BLaER1 (cell line): Measurements from ENCODE around the gene EGFL7.

Experiments used
- H3K27ac ChIP-seq: shearing (Covaris generic); formaldehyde crosslinking; 2 replicates; pipeline ENCODE4 v1.8.1; 2022
- H3K27me3 ChIP-seq: shearing (Covaris generic); formaldehyde crosslinking; 2 replicates; pipeline ENCODE4 v1.8.1; 2022
- H3K36me3 ChIP-seq: shearing (Covaris generic); formaldehyde crosslinking; 2 replicates; pipeline ENCODE4 v1.8.1; 2022
- H3K4me1 ChIP-seq: shearing (Covaris generic); formaldehyde crosslinking; 2 replicates; pipeline ENCODE4 v1.8.1; 2022
- H3K4me2 ChIP-seq: shearing (Covaris generic); formaldehyde crosslinking; 2 replicates; pipeline ENCODE4 v1.8.1; 2022
- H3K4me3 ChIP-seq: shearing (Covaris generic); formaldehyde crosslinking; 2 replicates; pipeline ENCODE4 v1.8.1; 2022
- H3K9ac ChIP-seq: shearing (Covaris generic); formaldehyde crosslinking; 2 replicates; pipeline ENCODE4 v1.8.1; 2022
- H3K9me3 ChIP-seq: shearing (Covaris generic); formaldehyde crosslinking; 2 replicates; pipeline ENCODE4 v1.8.1; 2022
- H4K20me1 ChIP-seq: shearing (Covaris generic); formaldehyde crosslinking; 2 replicates; pipeline ENCODE4 v1.8.1; 2022
- Cebpa-rat ChIP-seq: shearing (Covaris generic); IDR thresholded peaks from 2 replicates; pipeline ENCODE4 v1.8.1; 2022

EGFL7 gene

DNA sequence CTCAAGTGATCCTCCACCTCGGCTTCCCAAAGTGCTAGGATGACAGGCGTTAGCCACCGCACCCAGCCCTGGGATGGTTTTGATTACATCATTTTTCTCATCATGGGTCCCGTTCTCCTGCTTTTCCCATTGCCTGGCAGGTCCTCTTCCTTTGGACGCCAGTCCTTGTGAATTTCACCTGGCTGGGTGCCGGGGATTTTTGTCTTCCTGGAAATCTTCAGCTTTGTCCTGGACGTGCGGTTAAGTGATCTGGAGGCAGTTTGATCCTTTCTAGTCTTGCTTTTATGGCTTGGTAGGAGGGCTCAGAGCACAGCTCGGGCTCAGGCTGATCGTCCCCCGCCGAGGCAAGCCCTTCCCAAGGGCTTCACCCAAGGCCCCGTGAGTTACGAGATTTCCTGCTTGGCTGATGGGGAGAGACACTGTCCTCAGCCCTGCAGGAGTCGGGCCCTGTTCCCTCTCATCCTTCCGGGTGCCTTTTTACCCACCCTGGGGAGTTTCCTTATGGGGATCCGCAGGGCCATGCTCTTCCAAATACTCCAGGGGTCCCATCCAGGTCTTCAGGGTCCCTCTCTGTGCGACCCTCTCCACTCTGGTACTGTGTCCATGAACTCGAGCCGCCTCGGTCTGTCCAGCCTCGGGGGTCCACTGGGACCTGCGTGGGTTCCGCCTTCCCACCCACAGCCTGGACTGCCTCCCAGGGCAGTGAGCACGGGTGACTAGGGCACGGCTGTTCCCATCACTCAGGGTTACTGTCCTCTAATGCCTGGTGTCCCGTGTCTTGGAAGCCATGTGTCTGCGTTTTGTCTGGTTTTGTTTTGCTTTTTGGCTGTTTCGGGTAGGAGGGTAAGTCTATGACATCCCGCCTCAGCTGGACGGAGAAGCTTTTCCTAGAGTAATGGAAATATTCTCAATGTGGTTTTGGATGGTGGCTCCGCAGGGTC is 22.3 kb upstream of the EGFL7 start:
- peaks cover 59% of the 10 kb centered on the region for H3K4me1 ChIP-seq
- H3K9ac ChIP-seq = no peak overlapping the region
- H3K9me3 ChIP-seq = no peaks in the 10 kb centered on the region
- H4K20me1 ChIP-seq = no peaks in the 10 kb centered on the region
- H3K4me2 ChIP-seq = peak overlapping the region; percentile 34
- no peak overlapping the region for H3K4me3 ChIP-seq
- 0 out of 2 replicates have a peak overlapping the region, but pooled peaks have one; percentile 15 for H3K27ac ChIP-seq
- H3K27me3 ChIP-seq = peaks cover 11% of the 10 kb centered on the region; the same call in 1 of the 2 replicates
- TF ChIP-seq Cebpa-rat = no peak
- no peaks in the 10 kb centered on the region for H3K36me3 ChIP-seq

DNA sequence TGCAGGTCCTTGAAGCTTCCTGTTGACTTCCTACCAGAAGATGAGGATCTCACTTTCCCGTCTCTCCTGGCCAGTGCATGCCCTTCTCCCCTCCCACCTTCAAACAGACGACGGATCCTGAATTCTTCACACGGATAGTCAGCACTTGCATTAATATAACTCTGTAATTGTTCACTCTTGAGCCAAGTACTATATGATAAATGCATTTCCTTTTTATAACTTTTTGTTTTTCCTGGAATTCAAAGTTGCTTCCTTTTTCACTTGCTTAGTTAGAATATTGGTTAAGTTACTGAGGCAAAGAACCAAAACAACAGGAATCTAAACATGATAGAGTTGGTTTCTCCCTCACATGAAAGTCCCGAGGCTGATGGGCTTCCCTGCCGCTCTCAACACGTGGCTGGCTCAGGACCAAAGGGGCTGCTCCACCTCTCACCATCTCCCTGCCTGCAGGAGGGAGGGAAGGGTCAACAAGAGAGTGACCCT is 20.2 kb upstream of the EGFL7 start:
- Histone ChIP-seq H3K4me2 (peak overlapping the region; percentile 37), H3K9ac (no peak overlapping the region), H4K20me1 (no peaks in the 10 kb centered on the region), H3K36me3 (no peaks in the 10 kb centered on the region), H3K4me1 (peaks cover 76% of the 10 kb centered on the region), H3K27ac (no peak overlapping the region), H3K27me3 (peaks cover 11% of the 10 kb centered on the region; the same call in 1 of the 2 replicates), H3K9me3 (no peaks in the 10 kb centered on the region), H3K4me3 (no peak overlapping the region)
- TF ChIP-seq Cebpa-rat = no peak

DNA sequence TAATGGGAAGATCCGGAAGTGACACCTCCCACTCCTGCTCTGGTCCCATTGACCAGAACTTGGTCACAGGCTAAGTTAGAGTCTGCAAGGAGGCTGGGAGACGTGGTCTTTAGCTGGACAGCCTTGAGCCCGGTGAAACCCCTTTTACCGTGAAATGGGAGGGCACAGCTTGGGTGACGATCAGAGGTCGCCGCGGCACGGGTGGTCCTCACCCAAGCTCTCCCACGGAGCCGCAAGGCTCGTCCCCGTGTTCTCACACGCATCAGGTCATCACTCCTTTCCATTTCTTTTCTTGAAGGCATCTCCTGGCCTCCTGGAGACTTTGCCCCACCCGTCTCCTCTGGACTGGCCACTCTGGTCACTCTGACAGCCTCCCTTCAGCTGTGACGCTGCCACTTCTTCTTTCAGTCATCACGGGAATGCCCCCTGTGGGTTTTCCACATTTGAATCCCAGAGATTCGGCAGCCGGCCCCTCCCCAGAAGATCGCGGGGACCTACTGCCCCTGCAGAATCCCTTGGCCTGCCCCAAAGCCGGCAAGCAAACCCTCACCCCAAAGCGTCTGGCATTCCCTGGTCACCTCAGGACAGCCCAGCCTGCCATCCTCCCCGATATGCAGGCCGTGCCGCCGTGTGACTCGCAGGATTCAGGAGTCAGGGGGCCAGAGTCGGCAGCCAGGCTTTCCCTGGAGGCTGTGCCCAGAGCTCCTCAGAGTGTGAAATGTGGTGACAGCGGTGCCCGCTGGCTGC is 18.9 kb upstream of the EGFL7 start:
- peaks cover 89% of the 10 kb centered on the region for H3K4me1 ChIP-seq
- peak overlapping the region; percentile 66 for H3K4me3 ChIP-seq
- H3K36me3 ChIP-seq = no peaks in the 10 kb centered on the region
- peak overlapping the region; percentile 52; the same call in 1 of the 2 replicates for H3K9ac ChIP-seq
- no peaks in the 10 kb centered on the region for H3K9me3 ChIP-seq
- peaks cover 11% of the 10 kb centered on the region; the same call in 1 of the 2 replicates for H3K27me3 ChIP-seq
- peak overlapping the region; percentile 99 for H3K4me2 ChIP-seq
- no peak for TF ChIP-seq Cebpa-rat
- peak overlapping the region; percentile 96; the same call in 1 of the 2 replicates for H3K27ac ChIP-seq
- H4K20me1 ChIP-seq = no peaks in the 10 kb centered on the region

DNA sequence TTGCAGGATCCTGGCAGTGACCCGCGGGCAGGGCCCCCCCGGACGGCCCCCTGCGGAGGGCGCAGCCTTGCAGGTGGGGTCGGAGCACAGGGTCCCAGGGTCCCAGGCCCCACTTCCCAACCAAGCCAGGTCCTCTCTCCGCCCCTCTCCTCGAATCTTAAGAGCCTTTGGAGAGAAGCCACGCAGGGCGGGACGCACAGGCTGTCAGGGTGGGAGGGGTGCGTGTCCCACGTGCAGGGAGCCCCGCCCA is 18.4 kb upstream of the EGFL7 start:
- H3K9ac ChIP-seq = peak overlapping the region; percentile 82; the same call in 1 of the 2 replicates
- no peaks in the 10 kb centered on the region for H3K9me3 ChIP-seq
- H3K4me2 ChIP-seq = peak overlapping the region; percentile 99
- peaks cover 94% of the 10 kb centered on the region for H3K4me1 ChIP-seq
- peak overlapping the region; percentile 66 for H3K4me3 ChIP-seq
- H3K36me3 ChIP-seq = no peaks in the 10 kb centered on the region
- no peaks in the 10 kb centered on the region for H4K20me1 ChIP-seq
- H3K27me3 ChIP-seq = peaks cover 11% of the 10 kb centered on the region; the same call in 1 of the 2 replicates
- no peak for TF ChIP-seq Cebpa-rat
- peak overlapping the region; percentile 96; the same call in 1 of the 2 replicates for H3K27ac ChIP-seq

DNA sequence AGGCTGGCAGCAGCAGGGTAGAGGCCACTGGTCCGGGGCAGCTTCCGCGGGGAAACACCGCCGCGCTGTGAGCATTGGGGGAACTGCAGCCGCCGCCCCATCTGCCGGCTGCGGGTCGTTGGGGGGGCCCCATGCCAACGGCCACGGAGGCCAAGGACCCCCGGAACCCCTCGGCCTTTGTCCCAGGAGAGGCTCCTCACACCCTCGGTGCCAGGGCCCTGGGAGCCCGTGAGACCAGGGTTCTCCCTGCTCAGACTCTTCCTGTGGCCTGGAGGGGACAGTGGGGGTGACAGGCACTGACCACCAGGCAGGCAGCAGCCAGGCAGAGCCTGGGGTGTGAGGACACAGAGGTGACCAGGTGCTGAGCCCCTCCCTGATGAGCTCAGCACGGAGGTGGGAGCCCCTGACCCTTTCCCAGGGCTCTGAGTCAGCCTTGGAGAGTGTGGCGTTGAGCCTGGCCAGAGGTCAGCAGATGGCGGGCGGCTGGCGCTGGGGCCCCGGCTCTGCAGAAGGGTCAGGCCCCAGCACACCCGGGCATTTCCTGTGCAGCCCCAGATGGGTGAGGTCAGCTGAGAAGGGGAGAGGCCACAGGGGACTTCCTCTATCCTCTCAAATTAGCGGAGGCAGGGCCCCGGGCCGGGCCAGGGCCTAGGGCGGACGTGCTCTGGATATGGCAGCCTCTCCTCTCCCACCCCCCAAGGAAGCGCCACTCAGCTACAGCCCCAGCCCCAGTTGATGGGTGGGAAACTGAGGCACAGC is 17.9 kb upstream of the EGFL7 start:
- no peaks in the 10 kb centered on the region for H3K36me3 ChIP-seq
- H3K9me3 ChIP-seq = no peaks in the 10 kb centered on the region
- peak overlapping the region; percentile 82 for H3K9ac ChIP-seq
- TF ChIP-seq Cebpa-rat = no peak
- peak overlapping the region; percentile 96 for H3K27ac ChIP-seq
- H3K4me2 ChIP-seq = peak overlapping the region; percentile 99
- peaks cover 11% of the 10 kb centered on the region; the same call in 1 of the 2 replicates for H3K27me3 ChIP-seq
- H4K20me1 ChIP-seq = no peaks in the 10 kb centered on the region
- H3K4me3 ChIP-seq = peak overlapping the region; percentile 66
- peaks cover 99% of the 10 kb centered on the region for H3K4me1 ChIP-seq

DNA sequence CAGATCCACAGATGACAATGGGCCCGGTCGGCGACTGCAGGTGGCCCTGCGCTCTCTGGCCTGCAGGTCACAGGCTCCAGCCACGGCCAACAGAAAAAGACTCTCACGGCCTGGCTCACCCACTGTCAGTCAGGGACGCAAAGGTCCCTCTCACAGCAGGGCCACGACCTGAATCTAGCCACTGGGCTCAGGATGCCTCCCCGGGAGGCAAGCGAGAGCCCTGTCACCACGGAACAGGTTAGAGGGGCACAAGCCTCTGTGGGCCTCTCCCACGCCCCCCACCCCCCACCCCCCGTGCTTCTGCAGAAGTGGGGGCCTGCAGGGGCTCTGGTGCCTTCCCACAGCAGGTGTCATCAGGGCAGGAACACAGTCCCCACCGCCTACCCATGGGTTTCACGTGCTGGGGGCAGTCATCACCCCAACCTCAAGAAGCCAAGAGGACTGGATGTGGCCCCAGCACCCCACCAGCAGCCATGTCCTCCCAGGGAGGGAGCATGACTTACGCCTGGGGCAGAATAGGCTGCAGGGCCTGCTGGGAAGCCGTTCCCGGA is 17.3 kb upstream of the EGFL7 start:
- Histone ChIP-seq H3K36me3 (no peaks in the 10 kb centered on the region), H3K9ac (peak overlapping the region; percentile 82), H3K4me2 (peak overlapping the region; percentile 99), H3K9me3 (no peaks in the 10 kb centered on the region), H3K4me3 (peak overlapping the region; percentile 66), H3K27me3 (peaks cover 11% of the 10 kb centered on the region; the same call in 1 of the 2 replicates), H3K4me1 (peaks cover 100% of the 10 kb centered on the region), H4K20me1 (no peaks in the 10 kb centered on the region), H3K27ac (peak overlapping the region; percentile 96)
- no peak for TF ChIP-seq Cebpa-rat

DNA sequence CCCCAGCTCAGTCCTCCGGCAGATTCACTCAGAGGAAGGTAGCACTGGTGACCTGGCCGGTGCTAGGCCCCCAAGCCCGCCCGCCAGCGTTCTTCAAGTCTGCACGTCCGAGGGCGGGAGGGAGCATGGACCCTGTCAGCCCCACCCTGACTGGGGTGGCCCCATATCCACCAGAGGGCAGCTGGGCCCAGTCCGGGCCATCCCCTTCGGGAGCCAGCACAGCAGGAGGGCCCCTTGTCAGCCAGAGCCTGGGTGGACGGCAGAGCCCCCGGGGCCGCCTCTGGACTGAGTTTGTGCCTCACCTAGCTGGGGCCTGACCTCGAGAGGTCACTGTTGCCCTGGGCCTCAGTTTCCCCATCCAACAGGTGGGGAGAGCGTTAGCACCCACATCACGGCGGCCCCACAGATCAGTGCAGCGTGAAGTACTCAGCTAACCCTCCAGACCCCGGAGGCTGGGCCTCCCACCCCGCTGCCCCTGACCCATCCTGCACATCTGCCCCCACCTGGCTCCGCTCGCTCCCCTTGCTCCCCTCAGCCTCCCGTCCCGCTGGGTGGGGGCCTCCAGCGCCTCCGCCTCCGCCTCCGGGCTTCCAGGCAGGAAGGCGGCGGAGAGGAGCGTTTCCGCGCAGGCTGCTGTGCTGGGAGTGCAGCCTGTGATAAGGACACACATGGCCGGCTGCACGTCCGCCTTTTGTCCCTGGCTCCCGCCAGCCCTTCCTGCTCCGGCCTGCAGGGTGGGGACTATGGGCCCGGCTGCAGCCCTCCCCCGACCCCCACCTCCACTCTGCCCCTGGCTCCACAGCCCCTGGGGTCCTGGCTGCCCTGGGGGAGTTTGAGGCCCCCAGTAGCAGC is 16.6 kb upstream of the EGFL7 start:
- Histone ChIP-seq H3K4me3 (peak overlapping the region; percentile 66), H3K27me3 (peaks cover 11% of the 10 kb centered on the region; the same call in 1 of the 2 replicates), H4K20me1 (no peaks in the 10 kb centered on the region), H3K9ac (peak overlapping the region; percentile 82), H3K4me1 (peaks cover 100% of the 10 kb centered on the region), H3K4me2 (peak overlapping the region; percentile 99), H3K9me3 (no peaks in the 10 kb centered on the region), H3K36me3 (no peaks in the 10 kb centered on the region), H3K27ac (peak overlapping the region; percentile 96)
- TF ChIP-seq Cebpa-rat = no peak
